IPS-11a (cell line): Measurements from ENCODE around the gene KRTCAP3.
"Not testable (repeated sequence)": the region's sequence is repeated elsewhere in the genome, so short reads cannot be mapped to it uniquely, and the experiment has no call there.

ENCODE experiments used
- H3K4me3 ChIP-seq: one replicate; pipeline ENCODE4 v1.5.1; 2013; ENCODE audit warnings: low read depth, low read length, control low read depth

KRTCAP3 gene, protein sequence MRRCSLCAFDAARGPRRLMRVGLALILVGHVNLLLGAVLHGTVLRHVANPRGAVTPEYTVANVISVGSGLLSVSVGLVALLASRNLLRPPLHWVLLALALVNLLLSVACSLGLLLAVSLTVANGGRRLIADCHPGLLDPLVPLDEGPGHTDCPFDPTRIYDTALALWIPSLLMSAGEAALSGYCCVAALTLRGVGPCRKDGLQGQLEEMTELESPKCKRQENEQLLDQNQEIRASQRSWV

GRCh38 chr2:27441958-27442919 is at the start of gene KRTCAP3:
TSS of gene KRTCAP3 (plus strand) at chr2:27442381. CDS start at chr2:27442413, 32 bp downstream.
- peak within 1 kb of the TSS; percentile 48 for H3K4me3 ChIP-seq

- H3K4me3 ChIP-seq, result no peak overlapping the region
Observed at GRCh38 chr2:27393225-27393624, 49.0 kb upstream of the KRTCAP3 start.

DNA sequence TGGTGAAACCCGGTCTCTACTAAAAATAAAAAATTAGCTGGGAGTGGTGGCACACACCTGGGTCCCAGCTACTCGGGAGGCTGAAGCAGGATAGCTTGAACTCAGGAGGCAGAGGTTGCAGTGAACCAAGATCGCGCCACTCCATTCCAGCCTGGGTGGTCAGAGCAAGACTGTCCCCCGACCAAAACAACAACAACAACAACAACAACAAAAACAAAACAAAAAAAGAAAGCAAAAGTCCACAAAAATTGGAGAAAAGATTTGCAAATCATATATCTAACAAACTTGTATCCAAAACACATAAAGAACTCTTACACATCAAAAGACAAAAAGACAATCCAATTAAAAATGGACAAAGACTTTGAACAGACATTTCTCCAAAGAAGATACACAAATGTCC is 43.2 kb upstream of the KRTCAP3 start:
- H3K4me3 ChIP-seq, result no peak overlapping the region

- no peak overlapping the region for H3K4me3 ChIP-seq
Observed at GRCh38 chr2:27400348-27401135, 41.6 kb upstream of the KRTCAP3 start.

- H3K4me3 ChIP-seq, result peak overlapping the region; percentile 97
Observed at GRCh38 chr2:27407798-27408491, 34.2 kb upstream of the KRTCAP3 start.

DNA sequence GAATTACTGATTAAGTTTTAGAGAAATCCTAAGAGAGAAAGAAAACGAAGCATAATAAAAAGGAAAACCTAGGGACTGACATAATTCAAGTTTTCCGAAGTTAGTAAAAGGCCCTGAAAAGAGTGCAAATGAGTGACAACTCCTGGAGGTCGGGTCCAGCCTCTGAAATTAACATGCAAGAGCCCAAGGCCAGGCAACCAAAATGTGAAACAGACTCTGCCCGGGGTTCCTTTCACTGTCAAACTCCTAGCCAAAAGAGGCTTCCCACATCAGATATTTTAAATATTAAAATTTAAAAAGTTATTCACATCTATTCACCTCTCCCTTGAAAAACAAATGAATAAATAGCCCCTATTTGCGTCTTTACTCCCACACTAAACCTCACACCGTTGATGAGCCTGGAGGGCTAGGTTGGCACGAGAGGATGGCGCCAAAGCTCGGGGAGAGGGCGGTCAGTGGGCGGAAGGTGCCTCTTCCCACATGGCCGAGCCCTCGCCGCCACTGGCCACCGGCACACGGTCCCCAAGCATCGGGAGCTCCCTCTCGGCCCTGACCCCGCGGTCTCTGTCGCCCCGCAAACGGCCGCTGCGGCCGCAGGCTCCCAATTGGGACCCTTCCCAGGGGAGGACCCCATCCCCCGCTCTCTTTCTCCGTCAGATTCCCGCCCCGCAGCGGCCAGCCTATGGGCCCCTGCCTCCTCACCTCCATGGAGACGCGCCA is 33.4 kb upstream of the KRTCAP3 start:
- H3K4me3 ChIP-seq, result peak overlapping the region; percentile 97

DNA sequence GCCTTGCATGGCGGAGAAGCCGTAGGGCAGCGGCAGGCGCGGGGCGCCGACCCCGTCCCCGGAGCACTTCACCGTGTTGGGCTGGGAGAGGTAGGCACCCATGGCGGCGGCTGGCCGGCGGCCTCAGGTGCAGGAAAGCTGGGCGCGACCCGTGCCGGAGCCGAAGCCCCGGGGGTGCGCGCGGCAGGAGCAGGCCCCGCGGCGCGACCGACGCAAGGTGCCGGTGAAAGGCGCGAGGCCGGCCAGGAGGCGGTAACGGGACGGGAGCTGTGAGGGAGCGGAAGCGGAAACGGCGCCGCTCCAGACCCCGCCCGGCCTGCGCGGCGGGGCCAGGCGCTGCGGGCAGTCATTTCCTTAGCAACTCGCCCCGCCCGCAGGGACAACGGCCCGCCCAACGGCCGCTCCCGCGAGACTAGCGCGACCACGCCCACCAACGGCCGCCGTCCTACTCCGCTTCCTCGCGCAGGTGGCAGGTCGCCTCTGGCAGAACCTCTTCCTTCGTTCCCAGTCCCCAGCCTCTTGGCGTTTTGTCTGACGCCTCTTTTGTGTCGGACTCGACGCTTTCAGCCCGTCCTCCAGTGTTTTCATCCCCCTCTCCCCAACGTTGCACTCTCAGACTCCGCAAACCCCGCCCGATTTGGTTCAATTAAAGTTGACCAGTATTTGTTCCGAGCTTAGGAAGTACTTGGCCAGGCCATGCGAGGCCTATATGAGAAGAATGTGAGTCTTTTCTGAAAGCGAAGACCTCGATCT is 32.7 kb upstream of the KRTCAP3 start, which contains the start of gene PPM1G:
TSS of gene PPM1G (minus strand) at position 271 of the 753 bp plus-strand sequence. CDS start at position 102, 169 bp downstream.
- H3K4me3 ChIP-seq, result peak within 1 kb of the TSS; percentile 97

DNA sequence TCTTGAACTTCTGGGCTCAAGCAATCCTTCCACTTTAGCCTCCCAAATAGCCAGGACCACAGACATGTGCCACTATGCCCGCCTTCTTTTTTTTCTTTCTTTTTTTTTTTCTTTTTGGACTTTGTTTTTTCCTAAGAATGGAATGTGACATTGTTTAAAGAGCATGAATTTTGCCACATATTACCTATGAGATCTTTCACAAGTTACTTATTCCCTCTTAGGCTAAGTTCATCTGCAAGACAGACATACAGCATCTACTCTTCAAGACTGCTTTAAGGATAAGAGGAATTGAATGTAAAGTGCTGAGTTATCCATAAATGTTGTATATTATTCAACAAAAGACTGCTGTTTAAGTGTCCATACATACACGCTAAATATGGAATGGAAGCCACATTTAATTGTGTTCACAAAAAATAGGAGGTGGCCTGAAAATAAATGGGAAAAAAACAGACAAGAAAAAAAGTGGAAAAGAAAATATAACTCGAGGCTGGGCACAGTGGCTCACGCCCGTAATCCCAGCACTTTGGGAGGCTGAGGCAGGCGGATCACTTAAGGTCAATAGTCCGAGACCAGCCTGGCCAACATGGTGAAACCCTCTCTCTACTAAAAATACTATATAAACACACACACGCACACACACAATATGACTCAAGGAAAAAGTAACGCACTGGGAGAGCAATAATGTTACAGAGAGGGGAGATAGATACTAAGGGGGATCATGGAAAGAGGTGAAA is 29.6 kb upstream of the KRTCAP3 start:
- H3K4me3 ChIP-seq, result no peak overlapping the region

DNA sequence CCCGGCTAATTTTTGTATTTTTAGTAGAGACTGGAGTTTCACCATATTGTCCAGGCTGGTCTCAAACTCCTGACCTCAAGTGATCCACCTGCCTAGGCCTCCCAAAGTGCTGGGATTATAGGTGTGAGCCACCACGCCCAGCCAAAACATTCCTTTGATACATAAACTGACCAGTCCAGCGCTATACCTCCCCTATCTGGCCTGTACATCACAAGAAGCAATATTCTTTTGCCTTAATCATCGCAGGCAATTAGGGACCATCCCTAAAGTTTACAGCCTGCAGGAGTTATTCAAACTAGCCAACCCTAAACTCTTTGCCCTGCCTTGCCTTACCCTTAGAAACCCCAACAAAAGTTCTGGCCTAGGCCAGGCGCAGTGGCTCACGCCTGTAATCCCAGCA is 26.0 kb upstream of the KRTCAP3 start:
- H3K4me3 ChIP-seq, result no peak overlapping the region

GRCh38 chr2:27420996-27421395 is 21.2 kb upstream of the KRTCAP3 start:
- no peak overlapping the region for H3K4me3 ChIP-seq

DNA sequence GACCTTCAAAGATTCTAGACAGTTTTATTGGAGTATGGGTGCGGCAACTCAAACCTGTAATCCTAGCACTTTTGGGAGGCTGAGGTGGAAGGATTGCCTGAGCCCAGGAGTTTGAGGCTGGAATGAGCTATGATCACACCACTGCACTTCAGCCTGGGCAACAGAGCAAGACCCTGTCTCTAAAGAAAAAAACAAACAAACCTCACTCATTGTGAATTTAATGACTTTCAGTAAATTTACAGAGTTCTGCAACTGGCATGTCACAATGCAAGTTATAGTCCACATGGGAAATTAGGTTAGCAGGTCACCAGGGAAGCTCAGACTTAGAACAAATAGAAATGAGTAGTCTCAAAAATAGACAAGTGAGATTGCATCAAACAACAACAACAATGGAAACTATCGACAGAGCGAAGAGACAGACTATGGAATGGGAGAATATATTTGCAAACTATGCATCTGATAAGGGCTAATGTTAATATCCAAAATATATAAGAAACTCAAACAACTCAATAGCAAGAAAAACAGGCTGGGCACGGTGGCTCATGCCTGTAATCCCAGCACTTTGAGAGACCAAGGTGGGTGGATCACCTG is 20.4 kb upstream of the KRTCAP3 start:
- H3K4me3 ChIP-seq, result no peak overlapping the region

GRCh38 chr2:27422958-27423357 is 19.2 kb upstream of the KRTCAP3 start:
- no peak overlapping the region for H3K4me3 ChIP-seq

DNA sequence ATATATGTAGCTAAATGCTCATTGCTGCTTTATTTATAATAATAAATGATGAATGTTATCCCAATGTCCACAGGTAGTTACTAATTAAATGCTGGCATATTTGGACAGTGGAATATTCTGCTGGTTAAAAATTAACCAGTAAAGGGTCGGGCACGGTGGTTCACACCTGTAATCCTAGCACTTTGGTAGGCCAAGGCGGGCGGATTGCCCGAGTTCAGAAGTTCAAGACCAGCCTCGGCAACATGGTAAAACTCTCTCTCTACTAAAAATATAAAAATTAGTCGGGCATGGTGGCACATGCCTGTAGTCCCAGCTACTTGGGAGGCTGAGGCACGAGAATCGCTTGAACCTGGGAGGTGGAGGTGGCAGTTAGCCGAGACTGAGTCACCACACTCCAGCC is 17.1 kb upstream of the KRTCAP3 start:
- not testable (repeated sequence) for H3K4me3 ChIP-seq

DNA sequence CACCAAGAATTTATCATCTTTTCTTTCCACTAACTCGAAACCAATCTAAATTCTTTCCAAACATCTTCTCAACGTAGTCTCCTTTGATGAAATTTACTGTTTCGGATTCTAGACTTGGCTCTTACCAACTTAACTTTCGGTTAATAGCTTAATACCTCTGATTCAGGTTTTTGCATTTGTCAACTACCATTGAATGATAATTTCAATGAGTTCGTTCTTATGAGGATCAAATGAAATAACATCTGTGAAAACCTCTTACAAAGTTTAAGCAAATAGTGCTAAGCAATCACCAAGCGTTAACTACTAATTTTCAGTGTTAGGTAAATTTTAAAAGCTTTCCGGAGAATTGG is 14.3 kb upstream of the KRTCAP3 start:
- peak overlapping the region; percentile 78 for H3K4me3 ChIP-seq

DNA sequence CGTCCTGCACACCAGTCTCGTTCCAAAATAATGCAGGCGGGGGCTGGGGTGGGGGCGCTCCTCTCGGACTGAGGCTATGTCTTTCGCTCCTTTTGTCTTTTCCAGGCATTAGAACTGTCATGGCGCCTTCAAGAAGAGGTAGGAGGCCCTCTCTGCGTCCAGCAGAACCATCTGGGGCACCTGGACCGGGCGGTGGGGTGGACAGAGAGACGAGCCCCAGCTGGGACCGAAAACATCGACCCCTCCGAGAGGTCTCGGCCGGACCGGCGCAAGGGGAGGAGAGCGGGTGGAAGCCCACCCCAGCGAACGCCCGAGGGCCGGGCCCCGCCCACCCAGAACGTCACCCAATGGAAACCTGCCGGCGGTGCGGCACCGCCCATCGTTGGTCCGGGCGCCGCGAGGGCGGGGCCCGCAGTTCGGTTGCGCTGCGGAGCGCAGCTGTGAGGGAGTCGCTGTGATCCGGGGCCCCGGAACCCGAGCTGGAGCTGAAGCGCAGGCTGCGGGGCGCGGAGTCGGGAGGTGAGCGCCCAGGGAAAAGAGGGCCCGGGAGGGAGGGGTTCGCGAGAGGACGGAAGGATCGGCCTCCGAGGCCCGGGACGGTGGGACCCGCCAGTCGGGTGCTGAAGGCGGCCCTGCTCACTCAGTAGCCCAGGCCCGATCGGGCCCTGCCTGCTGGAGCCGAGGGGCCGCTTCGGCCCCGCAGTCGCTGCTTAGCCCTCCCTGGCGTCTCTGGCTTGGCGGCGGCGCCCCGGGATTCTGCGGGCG is 13.8 kb upstream of the KRTCAP3 start, which contains the start of gene NRBP1:
TSS of gene NRBP1 (plus strand) at position 419 of the 765 bp plus-strand sequence. CDS start 4,643 bp downstream, outside the sequence.
- peak within 1 kb of the TSS; percentile 78 for H3K4me3 ChIP-seq

DNA sequence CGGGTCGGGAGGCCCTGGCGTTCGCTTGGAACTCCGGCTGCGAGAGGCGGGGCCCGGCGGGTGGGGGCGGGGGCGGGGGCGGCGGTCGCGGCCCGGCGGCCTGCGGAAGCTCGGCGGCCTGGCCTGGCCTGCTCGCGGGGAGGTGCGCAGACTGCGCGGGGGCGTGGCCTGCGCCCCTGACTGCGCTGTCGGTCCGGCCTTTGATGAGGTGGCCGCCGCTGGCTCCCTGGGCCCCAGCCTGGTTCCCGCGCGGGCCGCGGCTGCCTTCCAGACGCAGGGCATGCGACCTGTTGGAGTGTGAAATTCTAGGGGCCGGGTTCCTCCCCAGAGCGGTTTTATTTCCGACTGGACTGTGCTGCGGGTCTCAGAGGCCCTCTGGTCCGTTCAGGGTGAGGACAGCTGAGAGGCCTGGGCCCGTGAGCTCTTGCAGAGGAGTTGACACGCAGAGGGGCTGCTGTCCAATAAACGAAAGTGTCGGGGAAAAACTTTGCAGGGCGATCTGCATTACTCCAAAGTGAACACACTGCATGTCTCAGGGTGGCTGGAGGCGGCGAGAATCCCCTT is 13.1 kb upstream of the KRTCAP3 start:
- peak overlapping the region; percentile 78 for H3K4me3 ChIP-seq

DNA sequence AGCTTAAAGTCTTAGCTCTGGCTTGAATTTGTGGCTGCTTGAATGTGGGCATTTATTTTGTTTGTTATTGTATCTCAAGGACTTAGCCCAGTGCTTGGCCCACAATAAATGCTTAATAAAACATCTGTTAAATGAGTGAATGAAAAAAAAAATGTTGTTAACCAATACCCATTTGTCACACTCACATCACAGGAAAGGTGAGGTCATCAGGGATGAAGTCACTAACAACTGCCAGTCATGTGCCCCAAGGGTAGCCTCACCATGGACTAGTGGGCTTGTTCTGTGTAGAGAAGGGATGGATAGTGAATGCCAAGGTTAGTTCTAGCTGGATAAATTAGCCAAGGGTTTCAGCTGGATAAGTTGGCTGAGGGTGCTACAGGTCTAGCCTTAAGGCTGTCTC is 10.8 kb upstream of the KRTCAP3 start:
- H3K4me3 ChIP-seq, result no peak overlapping the region
